AG10803 (cell line): ENCODE data around the gene PHGDH.

Experiments
- DNase-seq: peaks from one replicate; pipeline ENCODE4 v3.0.0; 2010; ENCODE audit warnings: low read depth
- H3K4me3 ChIP-seq: 2 replicates; pipeline ENCODE4 v1.5.1; 2011; ENCODE audit warnings: mild to moderate bottlenecking, low read length, control low read depth
- CTCF ChIP-seq: conservative IDR thresholded peaks from 2 replicates; pipeline ENCODE4 v1.5.1; 2011; ENCODE audit warnings: mild to moderate bottlenecking, low read length, control low read depth, inconsistent platforms

PHGDH gene

GRCh38 chr1:119738100-119738720, 26.5 kb downstream of the PHGDH start:
- H3K4me3 ChIP-seq, result no peak overlapping the region
- no peak for TF ChIP-seq CTCF
- DNase-seq, result no peak

- no peak for DNase-seq
- no peak overlapping the region for H3K4me3 ChIP-seq
- no peak for TF ChIP-seq CTCF
These were observed 27.4 kb downstream of the PHGDH start for GRCh38 chr1:119739150-119739549.

- no peak for DNase-seq
- no peak for TF ChIP-seq CTCF
- H3K4me3 ChIP-seq, result no peak overlapping the region
These were observed 28.5 kb downstream of the PHGDH start for GRCh38 chr1:119740261-119740660.

- no peak for DNase-seq
- no peak for TF ChIP-seq CTCF
- H3K4me3 ChIP-seq, result no peak overlapping the region
These were observed 29.4 kb downstream of the PHGDH start for GRCh38 chr1:119740896-119741780.

- peak; percentile 67 for DNase-seq
- H3K4me3 ChIP-seq, result no peak overlapping the region
- no peak for TF ChIP-seq CTCF
These were observed 30.5 kb downstream of the PHGDH start for GRCh38 chr1:119742202-119742601.

- DNase-seq, result no peak
- no peak for TF ChIP-seq CTCF
- no peak overlapping the region for H3K4me3 ChIP-seq
These were observed 30.9 kb downstream of the PHGDH start for GRCh38 chr1:119742677-119743076.

- TF ChIP-seq CTCF, result no peak; the same call in 1 of the 2 replicates
- peak; percentile 8 for DNase-seq
- no peak overlapping the region for H3K4me3 ChIP-seq
These were observed 31.6 kb downstream of the PHGDH start for GRCh38 chr1:119743308-119743707.
